SK-N-SH (cell line): ENCODE data around the gene RAB3IP. TPM values are rescaled to one million over a fixed set of nuclear protein-coding genes. Genes with fewer than 3 reads are reported as not detected.
A peak's percentile ranks its signal among the peaks of the same experiment; 100 is the strongest.

ENCODE experiments used
- CTCF ChIA-PET: fragments of 300-600, 350-600 bp; formaldehyde crosslinking; extraction: SDS; loops from one replicate; lab custom pipeline; 2021; lab: Yijun Ruan, JAX
- POLR2A ChIA-PET: fragments of 350-600 bp; sonication (Branson Sonifier 250); formaldehyde crosslinking; extraction: SDS; loops from one replicate; lab custom pipeline; 2020; ENCODE audit warnings: antibody characterized with exemption, inconsistent platforms; lab: Yijun Ruan, JAX
- DNase-seq: peaks from one replicate; pipeline ENCODE4 v3.0.0; 2012
- H2AFZ ChIP-seq: fragments of 200-600 bp; sonication (generic); 2 replicates; pipeline ENCODE4 v1.8.1; 2016; ENCODE audit warnings: antibody characterized with exemption, mild to moderate bottlenecking, low read depth
- H3F3A ChIP-seq: fragments of 200-600 bp; sonication (generic); replicated peaks from 2 replicates; pipeline ENCODE3; 2016; ENCODE audit warnings: antibody characterized with exemption, mild to moderate bottlenecking; ENCODE audit not compliant: insufficient read depth
- H3K27ac ChIP-seq, 2 experiments: fragments of 200-500 bp in 1 of 2; fragments of 200-600 bp in 1 of 2; sonication (Bioruptor generic) in 1 of 2; sonication (generic), shearing (Covaris generic) in 1 of 2; 2 replicates each; pipeline versions ENCODE4 v1.5.1 to v1.6.1; 2014 to 2016; ENCODE audit warnings: low read depth in 2 of 2, inconsistent platforms in 1 of 2, low read length in 1 of 2, mild to moderate bottlenecking in 1 of 2, mixed read lengths in 1 of 2
- H3K27me3 ChIP-seq: fragments of 200-600 bp; sonication (generic), shearing (Covaris generic); 2 replicates; pipeline ENCODE4 v1.6.1; 2016; ENCODE audit warnings: mixed run types; ENCODE audit not compliant: insufficient read depth
- H3K36me3 ChIP-seq, 2 experiments: fragments of 200-500 bp in 1 of 2; fragments of 200-600 bp in 1 of 2; sonication (Bioruptor generic) in 1 of 2; sonication (generic) in 1 of 2; replicated peaks in 1 of 2; 2 replicates each; pipeline versions ENCODE3 to v1.5.1; 2014 to 2016; ENCODE audit warnings: low read length in 1 of 2, mild to moderate bottlenecking in 1 of 2; ENCODE audit not compliant: insufficient read depth in 2 of 2, control insufficient read depth in 1 of 2
- H3K4me1 ChIP-seq, 2 experiments: fragments of 200-500 bp in 1 of 2; fragments of 200-600 bp in 1 of 2; sonication (Bioruptor generic) in 1 of 2; sonication (generic), shearing (Covaris generic) in 1 of 2; 2 replicates each; pipeline versions ENCODE4 v1.5.1 to v1.6.1; 2014 to 2016; ENCODE audit warnings: low read depth in 1 of 2, low read length in 1 of 2, mixed run types in 1 of 2; ENCODE audit not compliant: insufficient read depth in 2 of 2, control insufficient read depth in 1 of 2
- H3K4me2 ChIP-seq: fragments of 200-600 bp; sonication (generic), shearing (Covaris generic); 2 replicates; pipeline ENCODE4 v1.6.1; 2017; ENCODE audit warnings: mixed run types
- H3K4me3 ChIP-seq, 2 experiments: fragments of 200-500 bp in 1 of 2; fragments of 200-600 bp in 1 of 2; sonication (Bioruptor generic) in 1 of 2; sonication (generic), shearing (Covaris generic) in 1 of 2; 2 replicates each; pipeline versions ENCODE4 v1.5.1 to v1.8.1; 2014 to 2016; ENCODE audit warnings: low read depth in 2 of 2, inconsistent platforms in 1 of 2, low read length in 1 of 2, mild to moderate bottlenecking in 1 of 2, mixed read lengths in 1 of 2, moderate library complexity in 1 of 2
- H3K79me2 ChIP-seq: fragments of 200-600 bp; sonication (generic); 2 replicates; pipeline ENCODE4 v1.8.1; 2017; ENCODE audit warnings: mild to moderate bottlenecking; ENCODE audit not compliant: insufficient read depth
- H3K9ac ChIP-seq: fragments of 200-600 bp; sonication (generic); 2 replicates; pipeline ENCODE4 v1.6.1; 2017; ENCODE audit warnings: mixed run types
- H3K9me2 ChIP-seq: fragments of 200-600 bp; sonication (generic); 2 replicates; pipeline ENCODE4 v1.6.1; 2017; ENCODE audit warnings: mixed run types
- H3K9me3 ChIP-seq: fragments of 200-600 bp; sonication (generic); 2 replicates; pipeline ENCODE4 v1.6.1; 2017; ENCODE audit warnings: mixed run types, mild to moderate bottlenecking, moderate library complexity
- H4K20me1 ChIP-seq: fragments of 200-600 bp; sonication (generic); 2 replicates; pipeline ENCODE4 v1.6.1; 2017; ENCODE audit warnings: mild to moderate bottlenecking, mixed run types; ENCODE audit not compliant: insufficient read depth
- GATA2 ChIP-seq: sonication (generic); formaldehyde crosslinking; IDR thresholded peaks from 2 replicates; pipeline ENCODE4 v1.5.0; 2020; ENCODE audit warnings: mild to moderate bottlenecking, missing genetic modification reagents
- NRF1 ChIP-seq: IDR thresholded peaks from 2 replicates; pipeline ENCODE4 v1.6.1; 2012; ENCODE audit warnings: low read depth, mild to moderate bottlenecking, low read length
- POLR2AphosphoS5 ChIP-seq: IDR thresholded peaks from 2 replicates; pipeline ENCODE4 v1.6.1; 2012; ENCODE audit warnings: low read depth, low read length
- RAD21 ChIP-seq: IDR thresholded peaks from 2 replicates; pipeline ENCODE4 v1.6.1; 2012; ENCODE audit warnings: mild to moderate bottlenecking, low read length
- YY1 ChIP-seq: IDR thresholded peaks from 2 replicates; pipeline ENCODE4 v1.4.0; 2012; ENCODE audit warnings: low read depth, mild to moderate bottlenecking
- WGBS: methylation state at CpG from one replicate; pipeline ENCODE4 v1.1.6; 2017; ENCODE audit warnings: low lambda C conversion rate; 5-methylcytosine and 5-hydroxymethylcytosine counted together
- polyA plus RNA-seq, 3 experiments: library from polyadenylated mRNA; depleted of rRNA; stranded (reverse); fragments of >200 nt; gene quantifications; 2 replicates each; pipeline ENCODE4 v1.2.3, GENCODE V29; 2012
- TF ChIP-seq, protein P1 (sequence below): fragments of 200-600 bp; sonication (generic); IDR thresholded peaks from 2 replicates; pipeline ENCODE4 v1.6.1; 2017; ENCODE audit warnings: antibody characterized with exemption, mild to moderate bottlenecking, moderate library complexity
- TF ChIP-seq, protein P2 (sequence below): IDR thresholded peaks from 2 replicates; pipeline ENCODE4 v1.4.0; 2012; ENCODE audit warnings: low read depth
- TF ChIP-seq, protein P3 (sequence below): IDR thresholded peaks from 2 replicates; pipeline ENCODE4 v1.6.1; 2012; ENCODE audit warnings: mild to moderate bottlenecking, low read depth, low read length, moderate library complexity

Gene RAB3IP
- polyA plus RNA-seq, 1 of the 3 experiments (the other 2 are of a cell fraction), result 5.4 TPM

GRCh38 chr12:69779928-69780327 is 41.3 kb downstream of the RAB3IP start:
- Histone ChIP-seq H3K79me2 (no peaks in the 10 kb centered on the region), H3K27me3 (no peaks in the 10 kb centered on the region), H3F3A (no peaks in the 10 kb centered on the region), H3K4me1 (no peaks in the 10 kb centered on the region), H3K9me3 (no peaks in the 10 kb centered on the region)
- CTCF ChIA-PET, result interaction anchor here (1.2 kb wide), 1 partner anchor 41 kb away, joined by 3 read pairs; no protein-coding TSS in a partner anchor
- DNase-seq, result peak; percentile 28
- no peak for TF ChIP-seq POLR2AphosphoS5
- peak; percentile 41 for TF ChIP-seq RAD21
- TF ChIP-seq, protein P1, sequence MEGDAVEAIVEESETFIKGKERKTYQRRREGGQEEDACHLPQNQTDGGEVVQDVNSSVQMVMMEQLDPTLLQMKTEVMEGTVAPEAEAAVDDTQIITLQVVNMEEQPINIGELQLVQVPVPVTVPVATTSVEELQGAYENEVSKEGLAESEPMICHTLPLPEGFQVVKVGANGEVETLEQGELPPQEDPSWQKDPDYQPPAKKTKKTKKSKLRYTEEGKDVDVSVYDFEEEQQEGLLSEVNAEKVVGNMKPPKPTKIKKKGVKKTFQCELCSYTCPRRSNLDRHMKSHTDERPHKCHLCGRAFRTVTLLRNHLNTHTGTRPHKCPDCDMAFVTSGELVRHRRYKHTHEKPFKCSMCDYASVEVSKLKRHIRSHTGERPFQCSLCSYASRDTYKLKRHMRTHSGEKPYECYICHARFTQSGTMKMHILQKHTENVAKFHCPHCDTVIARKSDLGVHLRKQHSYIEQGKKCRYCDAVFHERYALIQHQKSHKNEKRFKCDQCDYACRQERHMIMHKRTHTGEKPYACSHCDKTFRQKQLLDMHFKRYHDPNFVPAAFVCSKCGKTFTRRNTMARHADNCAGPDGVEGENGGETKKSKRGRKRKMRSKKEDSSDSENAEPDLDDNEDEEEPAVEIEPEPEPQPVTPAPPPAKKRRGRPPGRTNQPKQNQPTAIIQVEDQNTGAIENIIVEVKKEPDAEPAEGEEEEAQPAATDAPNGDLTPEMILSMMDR, result peak; percentile 44
- TF ChIP-seq, all 33 proteins: peak for 2
- H3K4me3 ChIP-seq, result no peak overlapping the region
- no peak overlapping the region for H3K27ac ChIP-seq
- no peak overlapping the region for H2AFZ ChIP-seq
- WGBS, result 40% methylated on average over 7 of the region's 7 CpGs
- POLR2A ChIA-PET, result no interaction called here
- H3K36me3 ChIP-seq, result no peaks in the 10 kb centered on the region
- no peaks in the 10 kb centered on the region for H3K9me2 ChIP-seq
- H3K9ac ChIP-seq, result no peak overlapping the region
- no peak overlapping the region for H3K4me2 ChIP-seq
- H4K20me1 ChIP-seq, result no peaks in the 10 kb centered on the region

- H3K4me3 ChIP-seq, result no peak overlapping the region
- WGBS, result 89% methylated on average over 6 of the region's 6 CpGs
- no peak for DNase-seq
- H3F3A ChIP-seq, result no peaks in the 10 kb centered on the region
- H3K27me3 ChIP-seq, result no peaks in the 10 kb centered on the region
- H3K9me3 ChIP-seq, result no peaks in the 10 kb centered on the region
- H3K4me1 ChIP-seq, result no peaks in the 10 kb centered on the region
- no peaks in the 10 kb centered on the region for H4K20me1 ChIP-seq
- ChIA-PET POLR2A (no interaction called here), CTCF (interaction anchor here (1.1 to 1.3 kb wide), 2 partner anchors 30 to 96 kb away, joined by 3 read pairs; no protein-coding TSS in a partner anchor)
- no peak overlapping the region for H2AFZ ChIP-seq
- no peak overlapping the region for H3K4me2 ChIP-seq
- no peaks in the 10 kb centered on the region for H3K79me2 ChIP-seq
- no peaks in the 10 kb centered on the region for H3K9me2 ChIP-seq
- peaks cover 0 to 4% of the 10 kb centered on the region in 2 experiments for H3K36me3 ChIP-seq
- H3K9ac ChIP-seq, result no peak overlapping the region
- no peak overlapping the region for H3K27ac ChIP-seq
- TF ChIP-seq, protein P2, sequence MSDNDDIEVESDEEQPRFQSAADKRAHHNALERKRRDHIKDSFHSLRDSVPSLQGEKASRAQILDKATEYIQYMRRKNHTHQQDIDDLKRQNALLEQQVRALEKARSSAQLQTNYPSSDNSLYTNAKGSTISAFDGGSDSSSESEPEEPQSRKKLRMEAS, result no peak
- TF ChIP-seq NRF1, result no peak
- TF ChIP-seq, protein P3, sequence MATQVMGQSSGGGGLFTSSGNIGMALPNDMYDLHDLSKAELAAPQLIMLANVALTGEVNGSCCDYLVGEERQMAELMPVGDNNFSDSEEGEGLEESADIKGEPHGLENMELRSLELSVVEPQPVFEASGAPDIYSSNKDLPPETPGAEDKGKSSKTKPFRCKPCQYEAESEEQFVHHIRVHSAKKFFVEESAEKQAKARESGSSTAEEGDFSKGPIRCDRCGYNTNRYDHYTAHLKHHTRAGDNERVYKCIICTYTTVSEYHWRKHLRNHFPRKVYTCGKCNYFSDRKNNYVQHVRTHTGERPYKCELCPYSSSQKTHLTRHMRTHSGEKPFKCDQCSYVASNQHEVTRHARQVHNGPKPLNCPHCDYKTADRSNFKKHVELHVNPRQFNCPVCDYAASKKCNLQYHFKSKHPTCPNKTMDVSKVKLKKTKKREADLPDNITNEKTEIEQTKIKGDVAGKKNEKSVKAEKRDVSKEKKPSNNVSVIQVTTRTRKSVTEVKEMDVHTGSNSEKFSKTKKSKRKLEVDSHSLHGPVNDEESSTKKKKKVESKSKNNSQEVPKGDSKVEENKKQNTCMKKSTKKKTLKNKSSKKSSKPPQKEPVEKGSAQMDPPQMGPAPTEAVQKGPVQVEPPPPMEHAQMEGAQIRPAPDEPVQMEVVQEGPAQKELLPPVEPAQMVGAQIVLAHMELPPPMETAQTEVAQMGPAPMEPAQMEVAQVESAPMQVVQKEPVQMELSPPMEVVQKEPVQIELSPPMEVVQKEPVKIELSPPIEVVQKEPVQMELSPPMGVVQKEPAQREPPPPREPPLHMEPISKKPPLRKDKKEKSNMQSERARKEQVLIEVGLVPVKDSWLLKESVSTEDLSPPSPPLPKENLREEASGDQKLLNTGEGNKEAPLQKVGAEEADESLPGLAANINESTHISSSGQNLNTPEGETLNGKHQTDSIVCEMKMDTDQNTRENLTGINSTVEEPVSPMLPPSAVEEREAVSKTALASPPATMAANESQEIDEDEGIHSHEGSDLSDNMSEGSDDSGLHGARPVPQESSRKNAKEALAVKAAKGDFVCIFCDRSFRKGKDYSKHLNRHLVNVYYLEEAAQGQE, result no peak
- no peak for TF ChIP-seq GATA2 (CRISPR knock-in tag)
- no peak for TF ChIP-seq YY1
Measured at GRCh38 chr12:69783365-69783764, 44.7 kb downstream of the RAB3IP start.
